Measurements from ENCODE around the gene FURIN. TPM values are rescaled to one million over a fixed set of nuclear protein-coding genes. Genes with fewer than 3 reads are reported as not detected.

Gene FURIN
- polyA plus RNA-seq, 3 donors: 6.5 to 47.3 (median 14.3) TPM

GRCh38 chr15:90876512-90877170, 8.3 kb downstream of the FURIN start:
- Mint-ChIP-seq H3K27me3 (ENCODE audit: low read depth in 3 of 3) (peaks cover 0 to 2% (median 0%) of the 10 kb centered on the region in 3 donors), H3K27ac (peak overlapping the region in 2 of 7 donors; percentile 36 to 64), H3K4me3 (no peak overlapping the region), H3K36me3 (peaks cover 61 to 76% of the 10 kb centered on the region in 2 donors), H3K9me3 (no peaks in the 10 kb centered on the region), H3K4me1 (peaks cover 26% of the 10 kb centered on the region)
- Histone ChIP-seq H3K4me1 (ENCODE audit: control insufficient read depth in 1 of 2, insufficient read depth in 2 of 2, low read length in 2 of 2) (peaks cover 20 to 27% of the 10 kb centered on the region in 2 donors), H3K4me3 (replicated peaks in 1 of 3; ENCODE audit: low read depth in 2 of 3, low read length in 3 of 3) (no peak overlapping the region), H2AFZ (ENCODE audit: insufficient read depth, low read depth, low read length, poor library complexity, severe bottlenecking) (no peak overlapping the region), H3K4me2 (replicated peaks; ENCODE audit: extremely low read depth, low read length, poor library complexity, severe bottlenecking) (no peak overlapping the region), H3K36me3 (replicated peaks in 1 of 2; ENCODE audit: control insufficient read depth in 1 of 2, insufficient read depth in 2 of 2, low read length in 2 of 2) (peaks cover 63 to 65% of the 10 kb centered on the region in 2 donors), H3K9me3 (replicated peaks in 1 of 2; ENCODE audit: control insufficient read depth in 1 of 2, insufficient read depth in 1 of 2, low read length in 2 of 2) (no peaks in the 10 kb centered on the region), H3K27me3 (ENCODE audit: control insufficient read depth in 2 of 2, insufficient read depth in 2 of 2, low read length in 2 of 2) (no peaks in the 10 kb centered on the region), H3K27ac (ENCODE audit: low read depth in 1 of 2, low read length in 2 of 2) (no peak overlapping the region), H3K79me2 (ENCODE audit: insufficient read depth, low read length) (peaks cover 64% of the 10 kb centered on the region), H3K9ac (ENCODE audit: insufficient read depth, low read length, poor library complexity, severe bottlenecking) (no peak overlapping the region), H4K20me1 (ENCODE audit: insufficient read depth, low read length) (peaks cover 88% of the 10 kb centered on the region)
- intact Hi-C loops (cut with micrococcal nuclease): loop anchor here (5.0 to 10.0 kb wide), 2 partner anchors 59 to 62 kb away; no protein-coding TSS in a partner anchor
- WGBS (ENCODE audit: insufficient coverage): 100% methylated on average over 5 of the region's 15 CpGs
- DNase-seq: no peak
- no peak for TF ChIP-seq CTCF (IDR thresholded peaks at IDR 0.05)

GRCh38 chr15:90877315-90877714, 8.9 kb downstream of the FURIN start:
- intact Hi-C loops (cut with micrococcal nuclease): loop anchor here (5.0 to 10.0 kb wide), 2 partner anchors 60 to 63 kb away; no protein-coding TSS in a partner anchor
- Histone ChIP-seq H3K9me3 (replicated peaks in 1 of 2; ENCODE audit: control insufficient read depth in 1 of 2, insufficient read depth in 1 of 2, low read length in 2 of 2) (no peaks in the 10 kb centered on the region), H3K4me3 (replicated peaks in 1 of 3; ENCODE audit: low read depth in 2 of 3, low read length in 3 of 3) (no peak overlapping the region), H3K79me2 (ENCODE audit: insufficient read depth, low read length) (peaks cover 63% of the 10 kb centered on the region), H3K9ac (ENCODE audit: insufficient read depth, low read length, poor library complexity, severe bottlenecking) (no peak overlapping the region), H3K36me3 (replicated peaks in 1 of 2; ENCODE audit: control insufficient read depth in 1 of 2, insufficient read depth in 2 of 2, low read length in 2 of 2) (peaks cover 70 to 72% of the 10 kb centered on the region in 2 donors), H3K27ac (ENCODE audit: low read depth in 1 of 2, low read length in 2 of 2) (no peak overlapping the region), H3K4me2 (replicated peaks; ENCODE audit: extremely low read depth, low read length, poor library complexity, severe bottlenecking) (no peak overlapping the region), H3K27me3 (ENCODE audit: control insufficient read depth in 2 of 2, insufficient read depth in 2 of 2, low read length in 2 of 2) (no peaks in the 10 kb centered on the region), H4K20me1 (ENCODE audit: insufficient read depth, low read length) (peaks cover 84% of the 10 kb centered on the region), H2AFZ (ENCODE audit: insufficient read depth, low read depth, low read length, poor library complexity, severe bottlenecking) (no peak overlapping the region), H3K4me1 (ENCODE audit: control insufficient read depth in 1 of 2, insufficient read depth in 2 of 2, low read length in 2 of 2) (peaks cover 20 to 22% of the 10 kb centered on the region in 2 donors)
- no peak for DNase-seq
- no peak for TF ChIP-seq CTCF (IDR thresholded peaks at IDR 0.05)
- peaks cover 0 to 2% (median 0%) of the 10 kb centered on the region in 3 donors for H3K27me3 Mint-ChIP-seq (ENCODE audit: low read depth in 3 of 3)
- H3K9me3 Mint-ChIP-seq: no peaks in the 10 kb centered on the region
- H3K4me3 Mint-ChIP-seq: no peak overlapping the region
- H3K27ac Mint-ChIP-seq: peak overlapping the region in 2 of 7 donors; percentile 13 to 32
- H3K4me1 Mint-ChIP-seq: peaks cover 24% of the 10 kb centered on the region
- WGBS (ENCODE audit: insufficient coverage): 90% methylated on average over 10 of the region's 14 CpGs
- peaks cover 64 to 80% of the 10 kb centered on the region in 2 donors for H3K36me3 Mint-ChIP-seq
